ENCODE results near the gene CDK19.
"Not testable (repeated sequence)": the region's sequence is repeated elsewhere in the genome, so short reads cannot be mapped to it uniquely, and the experiment has no call there.

CDK19 gene

DNA sequence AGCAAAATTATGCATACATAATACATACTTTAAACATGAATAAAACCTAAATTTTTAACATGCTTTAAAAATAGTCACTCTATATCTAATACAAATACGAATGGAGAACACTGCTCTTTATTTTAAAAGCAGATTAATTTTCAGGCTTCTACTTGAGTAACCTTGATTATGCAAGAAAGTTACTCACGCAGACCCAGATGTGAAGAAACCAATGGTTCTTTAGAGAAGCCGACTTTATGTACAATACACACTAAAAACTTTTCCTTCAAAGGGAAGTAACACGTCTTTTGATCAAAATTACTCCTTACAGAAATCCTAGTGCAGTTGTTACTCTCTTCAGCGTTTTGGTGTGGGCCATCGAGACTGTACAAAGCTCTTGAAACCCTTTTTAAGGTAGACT, 201.9 kb downstream of the CDK19 start:
- peaks cover 13% of the 10 kb centered on the region for H3K36me3 Mint-ChIP-seq
- H3K27me3 Mint-ChIP-seq, result no peaks in the 10 kb centered on the region
- H3K4me1 Mint-ChIP-seq, result peaks cover 5% of the 10 kb centered on the region
- no peak for DNase-seq
- H3K27ac Mint-ChIP-seq, result no peak overlapping the region
- H3K9me3 Mint-ChIP-seq, result no peaks in the 10 kb centered on the region
- H3K4me3 Mint-ChIP-seq, result no peak overlapping the region
- CTCF ChIA-PET, result no interaction called here

GRCh38 chr6:110612298-110612697, 203.0 kb downstream of the CDK19 start:
- Mint-ChIP-seq H3K4me3 (no peak overlapping the region), H3K27me3 (no peaks in the 10 kb centered on the region), H3K27ac (no peak overlapping the region), H3K9me3 (no peaks in the 10 kb centered on the region), H3K36me3 (peaks cover 9% of the 10 kb centered on the region), H3K4me1 (no peaks in the 10 kb centered on the region)
- DNase-seq, result no peak
- CTCF ChIA-PET, result no interaction called here

GRCh38 chr6:110609101-110609500, 206.2 kb downstream of the CDK19 start:
- no peaks in the 10 kb centered on the region for H3K4me1 Mint-ChIP-seq
- CTCF ChIA-PET, result no interaction called here
- H3K36me3 Mint-ChIP-seq, result peaks cover 2% of the 10 kb centered on the region
- no peaks in the 10 kb centered on the region for H3K27me3 Mint-ChIP-seq
- no peaks in the 10 kb centered on the region for H3K9me3 Mint-ChIP-seq
- no peak overlapping the region for H3K4me3 Mint-ChIP-seq
- H3K27ac Mint-ChIP-seq, result no peak overlapping the region
- DNase-seq, result no peak

DNA sequence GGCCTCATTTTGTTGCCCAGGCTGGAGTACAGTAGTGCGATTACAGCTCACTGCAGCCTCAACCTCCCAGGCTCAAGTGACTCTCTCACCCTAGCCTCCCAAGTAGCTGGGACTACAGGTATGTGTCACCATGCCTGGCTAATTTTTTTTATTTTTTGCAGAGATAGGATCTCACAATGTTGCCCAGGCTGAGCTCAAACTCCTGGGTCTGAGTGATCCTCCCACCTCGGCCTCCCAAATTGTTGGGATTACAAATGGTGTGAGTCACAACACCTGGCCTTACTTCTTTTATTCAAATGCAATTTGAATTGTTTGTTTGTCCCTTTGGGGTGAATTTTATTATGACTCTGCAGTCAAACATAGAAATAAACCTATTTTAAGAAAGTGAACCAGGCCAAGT, 207.1 kb downstream of the CDK19 start:
- no peak for DNase-seq
- H3K27ac Mint-ChIP-seq, result no peak overlapping the region
- H3K9me3 Mint-ChIP-seq, result no peaks in the 10 kb centered on the region
- H3K36me3 Mint-ChIP-seq, result no peaks in the 10 kb centered on the region
- no peaks in the 10 kb centered on the region for H3K4me1 Mint-ChIP-seq
- H3K4me3 Mint-ChIP-seq, result no peak overlapping the region
- H3K27me3 Mint-ChIP-seq, result no peaks in the 10 kb centered on the region
- CTCF ChIA-PET, result no interaction called here

GRCh38 chr6:110606151-110606550, 209.1 kb downstream of the CDK19 start:
- DNase-seq, result no peak
- Mint-ChIP-seq H3K9me3 (no peaks in the 10 kb centered on the region), H3K27me3 (no peaks in the 10 kb centered on the region), H3K4me1 (no peaks in the 10 kb centered on the region), H3K27ac (no peak overlapping the region), H3K36me3 (no peaks in the 10 kb centered on the region), H3K4me3 (no peak overlapping the region)
- CTCF ChIA-PET, result no interaction called here

DNA sequence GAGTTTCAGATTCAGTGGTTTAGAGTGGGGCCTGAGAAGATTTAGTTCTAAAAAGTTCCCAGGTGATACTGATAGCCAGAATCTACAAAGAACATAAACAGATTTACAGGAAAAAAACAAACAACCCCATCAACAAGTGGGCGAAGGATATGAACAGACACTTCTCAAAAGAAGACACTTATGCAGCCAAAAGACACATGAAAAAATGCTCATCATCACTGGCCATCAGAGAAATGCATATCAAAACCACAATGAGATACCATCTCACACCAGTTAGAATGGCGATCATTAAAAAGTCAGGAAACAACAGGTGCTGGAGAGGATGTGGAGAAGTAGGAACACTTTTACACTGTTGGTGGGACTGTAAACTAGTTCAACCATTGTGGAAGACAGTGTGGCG, 214.6 kb downstream of the CDK19 start:
- H3K4me1 Mint-ChIP-seq, DNase-seq, H3K36me3 Mint-ChIP-seq, H3K27ac Mint-ChIP-seq, H3K9me3 Mint-ChIP-seq, H3K4me3 Mint-ChIP-seq, CTCF ChIA-PET, H3K27me3 Mint-ChIP-seq: not testable (repeated sequence)

DNA sequence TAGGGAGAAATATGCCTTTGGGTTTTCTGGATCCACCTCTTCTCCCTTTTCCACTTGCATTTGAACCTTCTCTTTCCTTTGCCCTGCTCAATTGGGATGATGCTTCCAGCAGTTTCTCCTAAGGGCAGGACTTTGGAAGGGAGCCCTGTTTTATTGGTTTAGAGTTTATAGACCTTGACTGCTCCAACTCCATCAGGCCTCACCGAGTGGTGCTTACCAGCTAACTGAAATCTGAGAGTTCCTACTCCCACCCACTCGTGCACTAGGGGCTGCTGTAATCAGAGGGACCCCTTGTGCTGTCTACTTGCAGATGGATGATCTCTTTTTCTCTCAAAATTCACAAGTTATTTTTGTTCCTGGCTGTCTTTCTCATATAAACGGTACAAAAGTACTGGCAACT, 217.5 kb downstream of the CDK19 start:
- H3K27ac Mint-ChIP-seq, result no peak overlapping the region
- no peaks in the 10 kb centered on the region for H3K36me3 Mint-ChIP-seq
- H3K27me3 Mint-ChIP-seq, result no peaks in the 10 kb centered on the region
- no peaks in the 10 kb centered on the region for H3K4me1 Mint-ChIP-seq
- CTCF ChIA-PET, result no interaction called here
- H3K4me3 Mint-ChIP-seq, result no peak overlapping the region
- peaks cover 4% of the 10 kb centered on the region for H3K9me3 Mint-ChIP-seq
- DNase-seq, result no peak

- no peaks in the 10 kb centered on the region for H3K36me3 Mint-ChIP-seq
- CTCF ChIA-PET, result interaction anchor here (0.6 kb wide), 1 partner anchor 75 kb away, joined by 4 read pairs; no protein-coding TSS in a partner anchor
- no peak overlapping the region for H3K4me3 Mint-ChIP-seq
- H3K27me3 Mint-ChIP-seq, result no peaks in the 10 kb centered on the region
- H3K4me1 Mint-ChIP-seq, result no peaks in the 10 kb centered on the region
- H3K27ac Mint-ChIP-seq, result no peak overlapping the region
- H3K9me3 Mint-ChIP-seq, result peaks cover 4% of the 10 kb centered on the region
- no peak for DNase-seq
These were observed 218.9 kb downstream of the CDK19 start for GRCh38 chr6:110596354-110596753.

GRCh38 chr6:110595112-110595511, 220.2 kb downstream of the CDK19 start:
- Mint-ChIP-seq H3K4me1 (no peaks in the 10 kb centered on the region), H3K27me3 (no peaks in the 10 kb centered on the region), H3K36me3 (no peaks in the 10 kb centered on the region), H3K27ac (no peak overlapping the region), H3K9me3 (peaks cover 4% of the 10 kb centered on the region), H3K4me3 (no peak overlapping the region)
- CTCF ChIA-PET, result no interaction called here
- DNase-seq, result no peak

DNA sequence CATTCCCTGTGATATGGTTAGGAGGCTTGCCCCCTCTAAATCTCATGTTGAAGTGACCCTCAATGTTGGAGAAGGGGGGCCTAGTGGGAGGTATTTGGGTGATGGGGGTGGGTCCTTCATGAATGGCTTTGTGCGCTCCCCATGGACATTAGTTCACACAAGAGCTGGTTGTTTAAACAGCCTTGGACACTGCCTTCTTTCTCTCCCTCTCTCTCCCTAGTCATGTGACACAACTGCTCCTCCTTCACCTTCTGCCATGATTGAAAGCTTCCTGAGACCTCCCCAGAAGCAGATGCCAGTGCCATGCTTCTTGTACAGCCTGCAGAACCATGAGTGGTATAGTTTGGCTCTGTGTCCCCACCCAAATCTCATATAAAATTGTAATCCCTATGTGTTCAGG, 221.6 kb downstream of the CDK19 start:
- CTCF ChIA-PET, result no interaction called here
- Mint-ChIP-seq H3K36me3 (no peaks in the 10 kb centered on the region), H3K4me3 (no peak overlapping the region), H3K27ac (no peak overlapping the region), H3K4me1 (no peaks in the 10 kb centered on the region), H3K27me3 (peaks cover 2% of the 10 kb centered on the region), H3K9me3 (peaks cover 4% of the 10 kb centered on the region)
- no peak for DNase-seq

DNA sequence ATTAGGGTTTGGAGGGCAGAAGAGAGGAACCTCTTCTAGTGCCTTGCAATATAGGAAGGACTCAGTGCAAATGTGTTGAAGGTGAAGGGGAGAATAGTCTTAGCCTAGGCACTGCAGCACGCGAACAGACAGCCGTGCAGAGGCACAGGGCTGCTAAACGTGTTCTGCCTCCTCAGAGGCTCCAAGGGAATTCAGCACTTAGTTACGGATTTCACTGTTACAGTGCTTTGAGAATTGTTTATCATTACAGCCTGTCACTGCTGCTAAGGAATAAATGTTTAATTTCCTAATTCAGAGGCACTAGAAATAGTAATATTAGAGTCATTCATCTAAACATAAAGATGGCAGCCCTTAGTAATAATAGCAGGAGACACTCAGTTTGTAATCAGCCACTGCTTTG, 222.5 kb downstream of the CDK19 start:
- CTCF ChIA-PET, result no interaction called here
- Mint-ChIP-seq H3K27ac (no peak overlapping the region), H3K4me1 (no peaks in the 10 kb centered on the region), H3K9me3 (peaks cover 4% of the 10 kb centered on the region), H3K36me3 (no peaks in the 10 kb centered on the region), H3K4me3 (no peak overlapping the region), H3K27me3 (peaks cover 4% of the 10 kb centered on the region)
- no peak for DNase-seq

- no peak overlapping the region for H3K27ac Mint-ChIP-seq
- H3K4me1 Mint-ChIP-seq, result no peaks in the 10 kb centered on the region
- H3K27me3 Mint-ChIP-seq, result peaks cover 4% of the 10 kb centered on the region
- DNase-seq, result no peak
- H3K36me3 Mint-ChIP-seq, result no peaks in the 10 kb centered on the region
- no peak overlapping the region for H3K4me3 Mint-ChIP-seq
- CTCF ChIA-PET, result interaction anchor here (0.7 kb wide), 1 partner anchor 62 kb away, joined by 3 read pairs; no protein-coding TSS in a partner anchor
- peaks cover 4% of the 10 kb centered on the region for H3K9me3 Mint-ChIP-seq
These were observed 224.4 kb downstream of the CDK19 start for GRCh38 chr6:110590821-110591351.

- no peak for DNase-seq
- Mint-ChIP-seq H3K27me3 (peaks cover 4% of the 10 kb centered on the region), H3K9me3 (peaks cover 4% of the 10 kb centered on the region), H3K36me3 (no peaks in the 10 kb centered on the region), H3K4me3 (no peak overlapping the region), H3K27ac (no peak overlapping the region), H3K4me1 (no peaks in the 10 kb centered on the region)
- CTCF ChIA-PET, result interaction anchor here (0.7 kb wide), 1 partner anchor 61 kb away, joined by 3 read pairs; no protein-coding TSS in a partner anchor
These were observed 225.3 kb downstream of the CDK19 start for GRCh38 chr6:110589865-110590513.

DNA sequence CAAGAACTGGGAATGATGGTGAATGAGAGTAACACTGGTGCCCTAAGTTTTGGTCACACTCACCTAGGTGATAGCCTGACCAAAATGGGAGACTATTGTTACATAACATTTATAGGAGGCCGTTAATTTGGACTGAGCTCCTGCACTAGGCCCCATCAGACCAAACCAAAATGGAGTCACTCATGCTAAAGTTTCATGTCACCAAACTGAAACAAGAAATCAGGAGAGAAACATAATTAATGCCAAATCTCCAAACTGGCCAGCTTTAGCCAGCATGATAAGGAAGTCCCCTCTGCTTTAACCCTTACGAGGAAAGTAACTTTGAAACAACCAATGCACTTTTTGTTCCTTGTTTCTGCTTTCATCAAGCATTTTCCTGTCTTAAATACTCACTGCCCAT, 227.9 kb downstream of the CDK19 start:
- CTCF ChIA-PET, result no interaction called here
- Mint-ChIP-seq H3K4me1 (no peaks in the 10 kb centered on the region), H3K27ac (no peak overlapping the region), H3K36me3 (no peaks in the 10 kb centered on the region), H3K4me3 (no peak overlapping the region), H3K9me3 (no peaks in the 10 kb centered on the region), H3K27me3 (peaks cover 4% of the 10 kb centered on the region)
- no peak for DNase-seq

DNA sequence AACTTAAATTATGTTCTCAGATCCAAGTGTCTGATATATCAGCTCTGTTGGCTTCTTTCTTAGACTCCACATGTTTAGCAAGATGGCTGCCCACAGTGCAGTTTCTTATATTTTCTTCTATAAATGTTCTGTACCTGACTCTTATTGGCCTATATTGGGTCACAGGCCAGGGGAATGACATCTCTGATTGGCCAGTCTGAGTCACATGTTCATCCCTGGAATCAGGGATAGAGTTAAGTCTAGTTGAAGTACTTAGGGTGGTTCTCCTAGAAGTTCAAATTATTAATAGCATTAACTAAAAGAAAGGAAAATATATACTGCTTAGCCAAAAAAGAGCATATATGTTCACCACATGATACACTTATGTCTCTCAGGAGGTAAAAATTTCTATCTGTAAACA, 233.6 kb downstream of the CDK19 start:
- Mint-ChIP-seq H3K27me3 (no peaks in the 10 kb centered on the region), H3K9me3 (peaks cover 6% of the 10 kb centered on the region), H3K27ac (no peak overlapping the region), H3K4me1 (no peaks in the 10 kb centered on the region), H3K36me3 (peaks cover 2% of the 10 kb centered on the region), H3K4me3 (no peak overlapping the region)
- CTCF ChIA-PET, result no interaction called here
- DNase-seq, result no peak

Data from activated naive CD4-positive, alpha-beta T cell treated with anti-CD3 and anti-CD28 coated beads, Interleukin-2, amount 10 ng/mL, durations not matched to agents 7 days and 5 days (primary cell).